Activated CD8-positive, alpha-beta T cell treated with anti-CD3 and anti-CD28 coated beads, Interleukin-2, amount 10 ng/mL, durations not matched to agents 7 days and 5 days (primary cell): ENCODE data around the gene WWOX. TPM values are rescaled to one million over a fixed set of nuclear protein-coding genes. Genes with fewer than 3 reads are reported as not detected.

Experiments
- ATAC-seq: fragments of 150-1000 bp; cut with Tn5 transposase; one replicate; pipeline ENCODE4 v1.10.0; 2021; ENCODE audit warnings: moderate library complexity
- CTCF ChIA-PET: fragments of 350-600 bp; sonication (Branson Sonifier 250); formaldehyde crosslinking; loops from one replicate; lab custom pipeline; 2021; ENCODE audit warnings: antibody characterized with exemption; lab: Charles Lee
- POLR2A ChIA-PET: fragments of 350-600 bp; sonication (Branson Sonifier 250); formaldehyde crosslinking; loops from one replicate; lab custom pipeline; 2021; ENCODE audit warnings: antibody characterized with exemption; lab: Charles Lee
- DNase-seq: peaks from one replicate; pipeline ENCODE4 v3.0.0-alpha.2; 2020
- H3K27ac Mint-ChIP-seq: one replicate; pipeline ENCODE4 v1.8.0; 2021; ENCODE audit warnings: mild to moderate bottlenecking, mixed read lengths
- H3K27me3 Mint-ChIP-seq: one replicate; pipeline ENCODE4 v1.8.0; 2021; ENCODE audit warnings: low read depth, mixed read lengths
- H3K36me3 Mint-ChIP-seq: one replicate; pipeline ENCODE4 v1.8.0; 2021; ENCODE audit warnings: low read depth, mixed read lengths
- H3K4me1 Mint-ChIP-seq: one replicate; pipeline ENCODE4 v1.8.0; 2021; ENCODE audit warnings: low read depth, mixed read lengths
- H3K4me3 Mint-ChIP-seq: one replicate; pipeline ENCODE4 v1.8.0; 2021; ENCODE audit warnings: mild to moderate bottlenecking, mixed read lengths
- H3K9me3 Mint-ChIP-seq: one replicate; pipeline ENCODE4 v1.8.0; 2022; ENCODE audit warnings: mixed read lengths; ENCODE audit not compliant: insufficient read depth
- total RNA-seq, 2 experiments: library from RNA; stranded (reverse); gene quantifications; one replicate each; pipeline ENCODE4 v1.2.3, GENCODE V29; 2021

The WWOX gene
- total RNA-seq, 2 experiments from 2014 or later: 34.4 to 34.9 TPM

DNA sequence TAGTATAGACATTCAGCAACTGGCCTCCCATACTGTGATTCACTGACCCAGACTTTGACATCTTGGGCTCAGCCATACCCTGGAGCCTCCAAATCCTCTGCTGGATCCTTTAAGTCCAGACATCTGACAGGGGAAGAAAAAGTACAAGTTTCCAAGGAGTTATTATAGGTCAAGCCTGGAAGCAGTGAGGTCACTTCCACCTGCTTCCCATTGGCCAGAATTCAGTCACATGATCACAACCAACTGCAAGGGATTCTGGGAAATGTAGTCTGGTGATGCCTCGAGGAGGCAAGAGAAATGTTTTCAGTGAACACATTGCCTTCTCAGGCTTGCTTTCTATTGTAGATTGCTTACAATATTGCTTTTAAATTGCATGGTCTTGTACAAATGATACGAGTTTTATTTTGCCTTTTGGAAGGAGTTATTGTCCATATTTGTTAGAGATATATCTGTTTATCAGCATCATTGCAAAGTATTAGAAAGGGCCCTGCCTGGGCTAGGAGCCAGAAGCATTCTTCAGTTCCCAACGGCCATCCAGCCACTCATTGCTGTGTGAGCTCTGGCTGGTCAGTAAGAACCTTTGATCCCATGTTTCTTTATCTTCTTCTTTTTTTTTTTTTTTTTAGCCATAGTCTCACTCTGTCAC is 696.9 kb downstream of the WWOX start:
- Mint-ChIP-seq H3K27ac (no peak overlapping the region), H3K4me1 (peaks cover 4% of the 10 kb centered on the region), H3K27me3 (no peaks in the 10 kb centered on the region), H3K4me3 (no peak overlapping the region), H3K36me3 (no peaks in the 10 kb centered on the region), H3K9me3 (no peaks in the 10 kb centered on the region)
- ChIA-PET POLR2A (no interaction called here), CTCF (no interaction called here)
- ATAC-seq: no peak
- DNase-seq: peak; percentile 39

DNA sequence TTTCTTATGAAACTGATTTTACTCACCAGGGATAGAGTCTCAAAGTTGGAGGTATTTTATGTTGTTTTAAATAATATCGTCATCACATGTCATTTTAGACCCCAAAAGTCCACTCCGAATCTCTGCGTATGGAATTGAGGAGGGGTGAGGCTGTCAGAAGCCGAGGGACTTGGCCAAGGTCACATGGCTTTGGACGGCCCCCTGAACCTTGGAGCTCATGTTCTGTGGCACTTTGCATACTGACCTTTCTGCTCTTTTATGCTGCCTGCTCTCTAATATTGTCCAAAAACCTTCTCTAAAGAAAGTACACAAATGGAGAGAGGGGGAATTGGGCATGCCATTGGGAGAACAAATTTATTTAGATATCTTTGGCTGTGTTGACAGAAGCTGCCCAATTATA is 700.0 kb downstream of the WWOX start:
- no peak overlapping the region for H3K27ac Mint-ChIP-seq
- no peaks in the 10 kb centered on the region for H3K36me3 Mint-ChIP-seq
- no peak for ATAC-seq
- H3K9me3 Mint-ChIP-seq: no peaks in the 10 kb centered on the region
- no peak for DNase-seq
- peaks cover 4% of the 10 kb centered on the region for H3K4me1 Mint-ChIP-seq
- H3K4me3 Mint-ChIP-seq: no peak overlapping the region
- ChIA-PET CTCF (no interaction called here), POLR2A (no interaction called here)
- no peaks in the 10 kb centered on the region for H3K27me3 Mint-ChIP-seq

DNA sequence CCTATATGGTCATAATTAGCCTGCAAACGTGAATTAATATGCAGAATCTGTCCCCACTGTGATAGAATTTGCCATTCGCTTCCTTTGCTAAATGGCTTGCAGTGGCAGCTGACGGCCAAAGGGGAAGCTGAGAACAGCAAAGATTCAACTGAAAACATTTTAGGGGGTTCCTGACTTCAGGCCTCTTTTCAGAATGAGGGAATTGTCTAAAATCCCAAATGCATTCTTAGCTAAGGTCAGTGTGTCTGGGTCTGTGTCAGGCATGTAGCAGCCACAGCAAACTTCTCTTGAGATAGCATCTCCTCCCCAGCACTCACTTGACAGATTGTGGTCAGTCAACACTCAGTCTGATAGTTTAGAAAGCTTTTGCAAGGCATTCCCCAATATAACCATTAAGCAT is 701.1 kb downstream of the WWOX start:
- ChIA-PET POLR2A (interaction anchor here (0.6 to 0.8 kb wide), 2 partner anchors 26 to 89 kb away, joined by 3 read pairs; no protein-coding TSS in a partner anchor), CTCF (no interaction called here)
- H3K4me3 Mint-ChIP-seq: no peak overlapping the region

DNA sequence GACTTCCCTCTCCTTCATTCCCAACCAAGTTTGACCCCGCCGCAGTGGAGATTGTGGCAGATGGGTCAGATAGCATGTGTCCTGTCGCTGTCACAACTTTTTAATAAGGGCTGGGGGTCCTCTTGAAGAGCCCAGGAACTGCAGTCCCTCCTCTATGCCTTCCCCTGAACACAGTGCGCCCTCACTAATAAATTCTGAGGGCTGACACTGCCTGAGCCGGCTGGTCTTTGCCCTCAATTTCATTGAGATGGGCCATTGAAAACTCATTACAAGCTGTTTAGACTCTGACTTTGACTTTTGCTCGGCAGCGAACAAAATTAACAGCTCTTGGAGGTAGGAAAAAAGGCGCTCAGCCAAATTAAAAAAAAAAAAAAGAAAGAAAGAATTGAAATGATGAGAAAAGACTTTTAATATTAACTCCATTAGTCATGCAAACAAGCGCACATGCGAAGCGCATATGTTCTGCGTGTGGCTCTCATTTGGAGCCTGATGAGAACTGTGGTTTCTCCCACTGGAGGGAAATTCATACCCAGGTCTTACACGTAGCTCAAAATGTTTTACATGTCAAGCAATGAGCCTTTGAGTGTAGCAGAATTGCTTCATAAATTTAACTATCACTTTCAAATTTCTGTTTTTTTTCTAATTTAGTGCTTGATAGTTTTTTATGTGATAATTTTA is 704.7 kb downstream of the WWOX start:
- Mint-ChIP-seq H3K4me1 (no peaks in the 10 kb centered on the region), H3K36me3 (no peaks in the 10 kb centered on the region), H3K27ac (no peak overlapping the region), H3K4me3 (no peak overlapping the region), H3K9me3 (peaks cover 4% of the 10 kb centered on the region), H3K27me3 (no peaks in the 10 kb centered on the region)
- DNase-seq: no peak
- ChIA-PET CTCF (no interaction called here), POLR2A (no interaction called here)
- no peak for ATAC-seq

More for the DNA sequence above, 701.1 kb downstream of the WWOX start:
- ATAC-seq (no peak), DNase-seq (no peak)
- Mint-ChIP-seq H3K9me3 (peaks cover 3% of the 10 kb centered on the region), H3K36me3 (no peaks in the 10 kb centered on the region), H3K27ac (no peak overlapping the region), H3K27me3 (no peaks in the 10 kb centered on the region), H3K4me1 (no peaks in the 10 kb centered on the region)

DNA sequence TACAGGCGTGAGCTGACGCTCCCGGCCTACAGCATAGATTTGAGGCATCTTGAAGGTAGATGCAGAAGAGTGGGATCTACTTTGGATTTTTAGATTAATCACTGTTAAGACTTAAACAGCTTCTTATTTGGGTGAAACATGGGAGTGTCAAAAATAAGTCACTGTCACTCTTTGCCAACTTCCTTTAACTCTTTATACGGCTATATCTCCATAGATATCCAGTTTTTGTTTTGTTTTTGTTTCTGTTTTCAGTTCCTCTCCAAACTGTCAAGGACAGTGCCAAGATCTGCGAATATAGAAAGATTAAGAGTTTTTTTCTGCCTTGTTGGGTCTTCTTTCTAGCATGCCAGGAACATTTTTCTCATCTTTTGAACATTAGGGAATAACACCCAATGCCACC is 706.1 kb downstream of the WWOX start:
- no peak for ATAC-seq

DNA sequence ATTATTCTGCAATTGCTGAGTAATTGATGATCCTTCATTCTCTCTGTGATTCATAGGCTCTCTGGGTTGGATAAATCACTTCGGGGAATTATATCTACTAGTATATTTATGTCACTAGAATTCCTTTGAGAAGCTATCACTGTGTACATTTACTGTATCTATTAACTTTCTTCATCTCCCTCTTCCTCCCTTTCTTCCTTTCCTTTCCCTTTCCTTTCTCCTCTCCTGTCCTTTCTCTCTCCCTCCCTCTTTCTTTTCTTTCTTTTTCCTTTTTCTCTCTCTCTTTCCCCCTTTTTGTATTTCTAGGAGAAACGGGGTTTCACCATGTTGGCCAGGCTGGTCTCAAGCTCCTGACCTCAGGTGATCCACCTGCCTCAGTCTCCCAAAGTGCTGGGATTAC is 711.8 kb downstream of the WWOX start:
- ChIA-PET CTCF (no interaction called here), POLR2A (no interaction called here)
- H3K27me3 Mint-ChIP-seq: no peaks in the 10 kb centered on the region
- H3K4me3 Mint-ChIP-seq: no peak overlapping the region
- H3K36me3 Mint-ChIP-seq: no peaks in the 10 kb centered on the region
- DNase-seq (no peak), ATAC-seq (no peak)
- H3K9me3 Mint-ChIP-seq: no peaks in the 10 kb centered on the region
- no peak overlapping the region for H3K27ac Mint-ChIP-seq
- H3K4me1 Mint-ChIP-seq: no peaks in the 10 kb centered on the region

More for the DNA sequence above, 706.1 kb downstream of the WWOX start:
- Mint-ChIP-seq H3K4me3 (no peak overlapping the region), H3K36me3 (no peaks in the 10 kb centered on the region), H3K27ac (no peak overlapping the region), H3K4me1 (no peaks in the 10 kb centered on the region), H3K9me3 (peaks cover 4% of the 10 kb centered on the region), H3K27me3 (no peaks in the 10 kb centered on the region)
- no peak for DNase-seq
- POLR2A ChIA-PET: no interaction called here
- CTCF ChIA-PET: no interaction called here

DNA sequence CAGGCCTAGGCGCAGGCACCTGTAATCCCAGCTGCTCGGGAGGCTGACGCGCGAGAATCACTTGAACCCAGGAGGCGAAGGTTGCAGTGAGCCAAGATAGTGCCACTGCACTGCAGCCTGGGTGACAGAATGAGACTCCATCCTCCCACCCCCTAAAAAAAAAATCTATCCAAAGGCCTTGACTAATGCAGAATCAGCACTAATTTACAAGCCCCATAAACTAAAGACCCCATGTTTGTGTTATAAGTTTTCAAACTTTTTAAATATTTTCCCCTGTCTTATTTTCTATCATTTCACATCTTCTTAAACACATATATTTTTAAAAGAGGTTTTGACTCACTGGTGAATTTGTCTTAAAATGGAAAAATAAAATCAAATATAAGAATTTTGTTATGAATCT is 713.1 kb downstream of the WWOX start:
- Mint-ChIP-seq H3K4me3 (no peak overlapping the region), H3K36me3 (no peaks in the 10 kb centered on the region), H3K27ac (no peak overlapping the region), H3K4me1 (no peaks in the 10 kb centered on the region), H3K9me3 (no peaks in the 10 kb centered on the region), H3K27me3 (no peaks in the 10 kb centered on the region)
- DNase-seq (no peak), ATAC-seq (no peak)
- CTCF ChIA-PET: no interaction called here
- POLR2A ChIA-PET: no interaction called here

DNA sequence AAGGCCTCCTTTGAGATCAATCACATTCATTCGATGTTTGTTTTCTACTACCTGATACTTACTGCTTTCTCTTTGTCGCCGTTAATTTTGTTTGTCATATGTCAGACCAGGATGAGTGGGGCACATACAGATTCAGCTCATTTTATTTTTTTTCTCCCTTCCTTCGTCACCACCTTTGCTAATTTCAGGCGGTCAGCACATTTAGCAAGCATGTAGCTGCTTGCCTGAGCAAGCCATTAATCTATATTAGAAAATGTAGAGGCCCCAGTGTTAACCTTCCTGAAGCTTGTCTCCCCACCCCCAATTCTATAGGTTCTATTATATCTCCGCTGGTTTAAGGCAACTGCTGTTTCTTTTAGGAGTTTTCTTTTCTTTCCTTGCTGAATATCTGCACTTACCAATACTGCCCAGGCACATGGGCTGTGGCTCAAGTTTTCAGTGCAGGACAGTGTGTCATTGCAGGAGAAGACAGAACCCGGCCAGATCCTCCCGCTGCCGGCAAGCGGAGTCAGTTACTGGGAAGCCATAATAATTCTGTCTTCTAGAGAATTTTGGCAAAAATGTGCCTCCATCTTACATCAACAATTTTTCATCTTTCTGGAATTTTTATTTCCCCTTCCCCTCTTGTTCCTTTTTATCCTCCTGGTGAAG is 714.3 kb downstream of the WWOX start:
- ChIA-PET POLR2A (no interaction called here), CTCF (interaction anchor here (0.6 kb wide), 1 partner anchor 789 kb away, joined by 5 read pairs; no protein-coding TSS in a partner anchor)
- H3K4me3 Mint-ChIP-seq: no peak overlapping the region
- no peak for ATAC-seq
- no peaks in the 10 kb centered on the region for H3K9me3 Mint-ChIP-seq
- H3K36me3 Mint-ChIP-seq: no peaks in the 10 kb centered on the region
- DNase-seq: no peak
- H3K4me1 Mint-ChIP-seq: no peaks in the 10 kb centered on the region
- no peaks in the 10 kb centered on the region for H3K27me3 Mint-ChIP-seq
- no peak overlapping the region for H3K27ac Mint-ChIP-seq

DNA sequence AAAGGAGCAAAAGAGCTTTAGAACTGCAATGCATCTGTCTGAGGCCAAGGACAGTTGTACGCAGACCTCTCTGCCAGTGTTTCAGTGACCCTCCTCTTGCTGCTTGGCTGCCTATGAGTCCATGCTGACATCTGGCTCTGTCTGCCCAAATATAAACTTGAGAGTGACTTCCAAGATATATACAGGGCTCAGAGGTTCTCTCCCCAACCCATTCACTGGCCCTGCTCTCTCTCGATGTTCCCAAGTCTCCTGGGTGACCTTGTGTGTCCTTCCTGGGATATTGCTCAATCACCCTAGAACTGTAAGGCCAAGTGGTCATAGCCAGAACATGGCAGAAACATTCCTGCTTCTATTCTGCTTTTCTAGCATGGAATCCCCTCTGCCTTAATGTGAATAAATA is 716.3 kb downstream of the WWOX start:
- Mint-ChIP-seq H3K4me3 (no peak overlapping the region), H3K27me3 (no peaks in the 10 kb centered on the region), H3K4me1 (no peaks in the 10 kb centered on the region), H3K9me3 (no peaks in the 10 kb centered on the region), H3K27ac (no peak overlapping the region), H3K36me3 (no peaks in the 10 kb centered on the region)
- DNase-seq: no peak
- ATAC-seq: no peak
- POLR2A ChIA-PET: no interaction called here
- CTCF ChIA-PET: no interaction called here

DNA sequence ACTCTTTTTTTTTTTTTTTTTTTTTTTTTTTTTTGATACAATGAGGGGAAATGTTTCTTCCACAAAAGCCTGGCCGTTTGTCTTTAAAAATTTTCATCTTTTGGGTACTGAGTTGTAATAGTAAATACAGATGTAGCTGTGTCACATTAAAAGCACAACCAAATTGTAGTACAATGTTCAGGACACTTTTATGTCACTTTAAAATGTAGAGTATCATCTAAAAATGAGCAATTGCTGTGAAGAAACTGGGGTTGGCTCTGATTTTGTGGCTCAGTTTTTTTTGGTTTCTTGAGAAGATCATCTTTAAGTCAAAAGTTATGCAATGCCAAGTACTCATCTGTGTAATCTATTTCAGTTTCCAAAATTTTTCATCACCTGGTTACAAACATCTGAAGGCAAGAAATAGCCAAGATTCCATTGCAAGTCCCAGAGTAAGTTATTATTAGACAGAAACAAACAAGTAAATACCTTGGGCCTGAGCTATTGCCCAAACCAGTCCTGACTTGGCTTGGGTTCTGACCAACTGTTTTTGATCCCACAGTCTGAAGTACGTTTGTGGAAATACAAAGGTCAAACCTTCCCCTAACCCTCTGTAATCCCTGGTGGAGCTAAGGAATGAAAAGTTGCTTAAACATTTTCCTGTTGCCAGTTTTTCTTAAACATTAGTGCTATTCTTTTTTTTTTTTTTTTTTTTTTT is 717.2 kb downstream of the WWOX start:
- DNase-seq: no peak
- no peak for ATAC-seq
- CTCF ChIA-PET: no interaction called here

DNA sequence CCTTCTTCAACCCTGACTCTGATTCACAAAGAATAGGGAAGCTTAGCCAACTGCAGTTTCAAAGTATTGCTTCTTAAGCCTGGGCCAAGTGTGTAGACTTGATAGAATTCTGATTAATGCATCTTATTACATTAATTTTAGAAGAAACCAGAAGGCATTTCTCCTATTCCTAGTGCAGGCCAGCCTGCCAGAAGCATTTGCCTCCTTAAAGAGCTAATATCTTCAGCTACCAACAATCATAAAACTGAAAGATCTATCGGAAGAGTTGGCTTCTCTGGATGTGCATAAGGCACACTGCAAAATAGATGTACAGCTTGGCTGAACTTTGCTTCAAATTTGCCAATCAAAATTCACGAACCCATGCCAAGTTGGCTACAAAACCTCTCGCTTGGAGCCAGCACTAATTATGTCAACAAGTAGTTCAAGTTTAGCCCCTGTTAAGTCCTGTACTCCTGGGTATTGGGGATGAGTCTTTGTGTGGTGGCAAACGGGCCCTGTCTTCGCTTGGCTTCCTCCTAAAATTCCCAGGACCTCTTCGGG is 717.8 kb downstream of the WWOX start:
- ChIA-PET CTCF (no interaction called here), POLR2A (no interaction called here)
- no peak for DNase-seq
- Mint-ChIP-seq H3K9me3 (no peaks in the 10 kb centered on the region), H3K4me3 (no peak overlapping the region), H3K36me3 (no peaks in the 10 kb centered on the region), H3K27ac (no peak overlapping the region), H3K4me1 (no peaks in the 10 kb centered on the region), H3K27me3 (no peaks in the 10 kb centered on the region)
- ATAC-seq: no peak

More for the DNA sequence above, 717.2 kb downstream of the WWOX start:
- Mint-ChIP-seq H3K9me3 (no peaks in the 10 kb centered on the region), H3K27me3 (no peaks in the 10 kb centered on the region), H3K4me1 (no peaks in the 10 kb centered on the region), H3K36me3 (no peaks in the 10 kb centered on the region), H3K27ac (no peak overlapping the region), H3K4me3 (no peak overlapping the region)
- POLR2A ChIA-PET: no interaction called here

DNA sequence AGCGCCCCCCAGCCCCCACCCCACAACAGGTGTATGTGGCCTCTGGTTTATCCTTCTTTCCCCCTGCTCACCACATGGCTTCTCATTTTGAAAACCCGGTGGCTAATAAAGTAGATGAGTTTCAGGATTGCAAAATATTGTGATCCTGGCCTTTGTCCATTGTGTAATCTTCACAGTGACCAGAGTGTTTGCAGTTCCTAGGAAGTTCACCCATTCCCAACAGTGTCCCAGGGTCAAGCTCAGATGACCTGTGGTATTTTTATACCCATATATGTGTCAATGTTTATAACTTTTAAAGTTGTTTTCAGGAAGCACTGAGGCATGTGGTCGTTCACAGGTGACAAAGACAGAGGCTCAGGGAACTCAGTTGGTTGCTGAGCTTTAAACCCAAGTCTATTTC is 721.9 kb downstream of the WWOX start:
- Mint-ChIP-seq H3K9me3 (no peaks in the 10 kb centered on the region), H3K27ac (no peak overlapping the region), H3K4me1 (no peaks in the 10 kb centered on the region), H3K36me3 (no peaks in the 10 kb centered on the region), H3K27me3 (no peaks in the 10 kb centered on the region), H3K4me3 (no peak overlapping the region)
- ATAC-seq (no peak), DNase-seq (no peak)
- POLR2A ChIA-PET: no interaction called here
- CTCF ChIA-PET: no interaction called here
